Stomach (tissue), 9 donors: Measurements from ENCODE around the gene TCEA2. TPM values are rescaled to one million over a fixed set of nuclear protein-coding genes. Genes with fewer than 3 reads are reported as not detected.
"Not testable (repeated sequence)": the region's sequence is repeated elsewhere in the genome, so short reads cannot be mapped to it uniquely, and the experiment has no call there.

Experiments
- DNase-seq, 2 donors: peaks; one replicate each; pipeline versions ENCODE4 v3.0.0 to v3.0.0-alpha.2; 2013 to 2019
- H3K27ac ChIP-seq, 5 donors: fragments of 200-600 bp in 4 of 5; sonication (generic) in 4 of 5; one replicate each; pipeline ENCODE4 v1.5.1; 2013 to 2019; ENCODE audit warnings: mild to moderate bottlenecking in 1 of 5, moderate library complexity in 1 of 5
- H3K27me3 ChIP-seq, 3 donors: fragments of 200-600 bp; sonication (generic); one replicate each; pipeline ENCODE4 v1.5.1; 2017 to 2019; ENCODE audit warnings: mixed run types in 1 of 3
- H3K36me3 ChIP-seq, 4 donors: fragments of 200-600 bp; sonication (generic); 1 replicate in 3 of 4; 2 replicates in 1 of 4; pipeline ENCODE4 v1.5.1; 2016 to 2019
- H3K4me1 ChIP-seq, 4 donors: fragments of 200-600 bp; sonication (generic); one replicate each; pipeline ENCODE4 v1.5.1; 2016 to 2019
- H3K4me3 ChIP-seq, 4 donors: fragments of 200-600 bp; sonication (generic) in 3 of 4; one replicate each; pipeline ENCODE4 v1.5.1; 2016 to 2019; ENCODE audit warnings: mild to moderate bottlenecking in 1 of 4
- H3K9me3 ChIP-seq, 4 donors: fragments of 200-600 bp; sonication (generic); one replicate each; pipeline ENCODE4 v1.5.1; 2016 to 2019
- CTCF ChIP-seq, 7 experiments: fragments of 450-650 bp in 4 of 7; fragments of 200-600 bp in 3 of 7; sonication (generic) in 3 of 7; IDR thresholded peaks; one replicate each; pipeline ENCODE4 v1.5.1; 2016 to 2019; ENCODE audit warnings: antibody characterized with exemption in 7 of 7, control low read depth in 2 of 7, mild to moderate bottlenecking in 1 of 7
- EP300 ChIP-seq: sonication (generic); formaldehyde crosslinking; IDR thresholded peaks from one replicate; pipeline ENCODE4 v1.6.1; 2017; ENCODE audit warnings: antibody characterized with exemption
- POLR2A ChIP-seq, 4 donors: fragments of 450-650 bp; IDR thresholded peaks; one replicate each; pipeline ENCODE4 v1.6.1; 2016; ENCODE audit warnings: antibody characterized with exemption in 4 of 4, control low read depth in 2 of 4, mild to moderate bottlenecking in 1 of 4, moderate library complexity in 1 of 4
- POLR2AphosphoS5 ChIP-seq, 3 donors: sonication (generic); formaldehyde crosslinking; IDR thresholded peaks; one replicate each; pipeline ENCODE4 v1.6.1; 2016; ENCODE audit warnings: antibody characterized with exemption in 3 of 3
- WGBS, 5 donors: extraction: QIAGEN DNeasy Blood & Tissue Kit in 3 of 5; methylation state at CpG; one replicate each; pipeline versions ENCODE4 v1.1.5 to v1.1.7; 2013 to 2018; 5-methylcytosine and 5-hydroxymethylcytosine counted together
- intact Hi-C: fragments of 100-400 bp; cut with DNase I; formaldehyde crosslinking; loops from one replicate; pipeline ENCODE4 v1.15.1; 2023; ENCODE audit warnings: low total_unique reads
- polyA plus RNA-seq, 3 donors: library from polyadenylated mRNA; stranded (reverse); fragments of 200-250 nt; gene quantifications; one replicate each; pipeline ENCODE4 v1.2.3, GENCODE V29; 2013
- total RNA-seq, 5 donors: library from RNA; depleted of rRNA; stranded (reverse); fragments of >200 nt; gene quantifications; one replicate each; pipeline versions ENCODE4 v1.1.0 to v1.2.3, GENCODE V29; 2014 to 2016
- donor health status: healthy with polysubstance abuse.
- donor health status: Bipolar disorder and iron deficiency.
- donor health status: healthy.

The TCEA2 gene
- total and polyA plus RNA-seq, 8 donors: 3.1 to 35.5 (median 26.0) TPM

DNA sequence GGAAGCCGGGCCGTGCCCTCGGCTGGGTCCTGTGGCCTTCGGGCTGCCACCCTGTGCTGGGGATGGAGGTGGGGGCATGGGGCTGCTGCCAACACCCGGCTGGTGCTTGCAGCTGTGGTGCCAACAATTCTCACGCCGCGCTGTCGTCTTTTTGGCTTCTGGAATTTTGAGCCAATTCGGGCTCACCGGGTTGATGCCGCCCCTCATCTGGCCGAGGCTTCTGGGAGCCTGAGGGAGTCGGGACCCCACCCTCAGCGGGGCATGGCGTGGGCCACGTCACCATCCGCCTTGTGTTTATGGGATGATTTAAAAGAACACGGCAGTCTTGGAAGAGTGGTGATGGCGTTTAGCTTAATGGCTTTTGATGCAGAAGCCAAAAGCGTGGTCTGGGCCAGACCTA is 53.0 kb downstream of the TCEA2 start:
- Histone ChIP-seq H3K4me1 (peaks cover 0 to 12% (median 10%) of the 10 kb centered on the region in 4 donors), H3K27me3 (peaks cover 0 to 14% (median 3%) of the 10 kb centered on the region in 3 donors), H3K36me3 (no peaks in the 10 kb centered on the region), H3K9me3 (no peaks in the 10 kb centered on the region), H3K27ac (no peak overlapping the region), H3K4me3 (no peak overlapping the region)
- DNase-seq: peak in 1 of 2 donors; percentile 15
- TF ChIP-seq CTCF (IDR thresholded peaks at IDR 0.05) (no peak), POLR2A (IDR thresholded peaks at IDR 0.05) (no peak), POLR2AphosphoS5 (IDR thresholded peaks at IDR 0.05) (no peak), EP300 (no peak)
- intact Hi-C loops: no loop called here
- 80 to 85% (median 84%) methylated on average over 20 to 21 of the region's 21 CpGs for WGBS, 5 donors

GRCh38 chr20:64116541-64117431 is 53.8 kb downstream of the TCEA2 start:
- Histone ChIP-seq H3K4me1 (peaks cover 0 to 12% (median 10%) of the 10 kb centered on the region in 4 donors), H3K36me3 (no peaks in the 10 kb centered on the region), H3K9me3 (no peaks in the 10 kb centered on the region), H3K27me3 (peaks cover 0 to 22% (median 11%) of the 10 kb centered on the region in 3 donors), H3K4me3 (no peak overlapping the region), H3K27ac (no peak overlapping the region)
- DNase-seq: peak in 1 of 2 donors; percentile 23
- 68 to 79% (median 72%) methylated on average over 15 to 17 of the region's 17 CpGs for WGBS, 5 donors
- no peak for TF ChIP-seq POLR2A (IDR thresholded peaks at IDR 0.05)
- TF ChIP-seq EP300: no peak
- TF ChIP-seq POLR2AphosphoS5 (IDR thresholded peaks at IDR 0.05): no peak
- TF ChIP-seq CTCF (IDR thresholded peaks at IDR 0.05): no peak
- intact Hi-C loops: no loop called here

DNA sequence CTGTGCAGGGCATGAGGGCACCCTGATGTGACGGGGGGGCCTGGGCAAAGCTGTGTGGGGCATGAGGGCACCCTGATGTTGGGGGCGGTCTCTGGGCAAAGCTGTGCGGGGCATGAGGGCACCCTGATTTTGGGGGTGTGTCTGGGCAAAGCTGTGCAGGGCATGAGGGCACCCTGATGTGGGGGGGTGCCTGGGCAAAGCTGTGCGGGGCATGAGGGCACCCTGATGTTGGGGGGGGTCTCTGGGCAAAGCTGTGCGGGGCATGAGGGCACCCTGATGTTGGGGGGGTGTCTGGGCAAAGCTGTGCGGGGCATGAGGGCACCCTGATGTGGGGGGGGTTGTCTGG is 54.4 kb downstream of the TCEA2 start:
- H3K36me3 ChIP-seq, H3K4me3 ChIP-seq, DNase-seq, intact Hi-C loops, H3K9me3 ChIP-seq, H3K27ac ChIP-seq: not testable (repeated sequence)
- 54 to 100% (median 85%) methylated on average over 2 to 6 of the region's 6 CpGs; no CpG with 5 or more reads in 1 of the 5 donors for WGBS, 5 donors
- Histone ChIP-seq H3K27me3 (peaks cover 0 to 28% (median 16%) of the 10 kb centered on the region in 3 donors), H3K4me1 (peaks cover 0 to 12% (median 10%) of the 10 kb centered on the region in 4 donors)

GRCh38 chr20:64119301-64119680 is 56.3 kb downstream of the TCEA2 start:
- Histone ChIP-seq H3K36me3 (no peaks in the 10 kb centered on the region), H3K9me3 (no peaks in the 10 kb centered on the region), H3K27ac (no peak overlapping the region), H3K4me1 (peaks cover 0 to 12% (median 10%) of the 10 kb centered on the region in 4 donors), H3K27me3 (peaks cover 0 to 42% (median 16%) of the 10 kb centered on the region in 3 donors), H3K4me3 (no peak overlapping the region)
- TF ChIP-seq CTCF (IDR thresholded peaks at IDR 0.05) (no peak), POLR2AphosphoS5 (IDR thresholded peaks at IDR 0.05) (no peak), POLR2A (IDR thresholded peaks at IDR 0.05) (no peak), EP300 (no peak)
- WGBS, 5 donors: 77 to 85% (median 79%) methylated on average over 7 to 8 of the region's 8 CpGs
- intact Hi-C loops: no loop called here
- no peak for DNase-seq
